HCT116 (cell line): ENCODE measurements around the gene HDAC11. TPM values are rescaled to one million over a fixed set of nuclear protein-coding genes. Genes with fewer than 3 reads are reported as not detected.

Experiments used
- ATAC-seq: fragments of 200-7000 bp; cut with Tn5 transposase; 2 replicates; pipeline ENCODE4 v1.9.1; 2020; ENCODE audit warnings: mild to moderate bottlenecking, moderate library complexity
- BruUV-seq: library from RNA; stranded (reverse); fragments of 400-500 nt; replicated peaks from 2 replicates; lab custom pipeline; 2021; lab: Mats Ljungman, UMichigan
- CTCF ChIA-PET: fragments of 300-600 bp; sonication (Branson Sonifier 250); formaldehyde crosslinking; loops from one replicate; lab custom pipeline; 2021; ENCODE audit warnings: antibody characterized with exemption; lab: Charles Lee
- POLR2A ChIA-PET: fragments of 300-600, 350-600 bp; sonication (Branson Sonifier 250); formaldehyde crosslinking; loops from one replicate; lab custom pipeline; 2021; ENCODE audit warnings: antibody characterized with exemption; lab: Charles Lee
- RAD21 ChIA-PET, 2 experiments: fragments of 300-600 bp; sonication (Branson Sonifier 250); formaldehyde crosslinking; loops; one replicate each; lab custom pipeline; 2023; ENCODE audit warnings: low total read pairs in 2 of 2; ENCODE audit not compliant: uncharacterized antibody in 2 of 2, unreplicated experiment in 2 of 2, low non-redundant PET in 1 of 2; lab: Charles Lee
- DNase-seq: peaks from one replicate; pipeline ENCODE4 v3.0.0-alpha.2; 2010; ENCODE audit warnings: low read depth, low spot score
- H2AFZ ChIP-seq: fragments of 200-600 bp; shearing (Covaris generic), sonication (generic); 2 replicates; pipeline ENCODE4 v1.6.1; 2017; ENCODE audit warnings: low read depth, mixed run types, mixed read lengths, antibody characterized with exemption, low read length; ENCODE audit not compliant: poor library complexity, severe bottlenecking
- H3K27ac ChIP-seq: 2 replicates; pipeline ENCODE4 v1.5.1; 2012; ENCODE audit warnings: low read depth, low read length
- H3K27me3 ChIP-seq: fragments of 200-600 bp; sonication (generic); 2 replicates; pipeline ENCODE4 v1.6.1; 2016; ENCODE audit warnings: mixed run types, low read length, mixed read lengths; ENCODE audit not compliant: insufficient read depth
- H3K36me3 ChIP-seq, 2 experiments: fragments of 200-500 bp in 1 of 2; fragments of 200-600 bp in 1 of 2; sonication (Bioruptor generic) in 1 of 2; sonication (generic) in 1 of 2; 2 replicates each; pipeline versions ENCODE4 v1.5.1 to v1.6.1; 2014 to 2016; ENCODE audit warnings: low read length in 2 of 2, inconsistent platforms in 1 of 2, mixed read lengths in 1 of 2, mixed run types in 1 of 2; ENCODE audit not compliant: insufficient read depth in 2 of 2, control insufficient read depth in 1 of 2
- H3K4me1 ChIP-seq, 2 experiments: fragments of 200-600 bp in 1 of 2; sonication (generic) in 1 of 2; 2 replicates each; pipeline versions ENCODE4 v1.5.1 to v1.6.1; 2012 to 2017; ENCODE audit warnings: low read length in 2 of 2, inconsistent platforms in 1 of 2, mild to moderate bottlenecking in 1 of 2, mixed read lengths in 1 of 2, mixed run types in 1 of 2, moderate library complexity in 1 of 2; ENCODE audit not compliant: insufficient read depth in 2 of 2, control insufficient read depth in 1 of 2
- H3K4me2 ChIP-seq: fragments of 200-600 bp; sonication (generic); 2 replicates; pipeline ENCODE4 v1.6.1; 2017; ENCODE audit warnings: mixed run types, low read length, mixed read lengths
- H3K4me3 ChIP-seq, 2 experiments: fragments of 200-600 bp in 1 of 2; sonication (generic) in 1 of 2; replicated peaks in 1 of 2; 2 replicates each; pipeline ENCODE4 v1.5.1; 2011 to 2016; ENCODE audit warnings: low read length in 2 of 2, control low read depth in 1 of 2, low read depth in 1 of 2, mild to moderate bottlenecking in 1 of 2, mixed read lengths in 1 of 2, mixed run types in 1 of 2
- H3K79me2 ChIP-seq: fragments of 200-600 bp; sonication (generic); 2 replicates; pipeline ENCODE4 v1.6.1; 2017; ENCODE audit warnings: mild to moderate bottlenecking, mixed run types, low read length, moderate library complexity, mixed read lengths; ENCODE audit not compliant: insufficient read depth
- H3K9ac ChIP-seq: fragments of 200-600 bp; sonication (generic); 2 replicates; pipeline ENCODE4 v1.6.1; 2016; ENCODE audit warnings: low read length, mixed read lengths
- H3K9me2 ChIP-seq: fragments of 200-600 bp; sonication (generic), shearing (Covaris generic); 2 replicates; pipeline ENCODE4 v1.6.1; 2017; ENCODE audit warnings: mixed run types, mild to moderate bottlenecking, moderate library complexity; ENCODE audit not compliant: insufficient read depth
- H3K9me3 ChIP-seq, 2 experiments: fragments of 200-500 bp in 1 of 2; fragments of 200-600 bp in 1 of 2; sonication (Bioruptor generic) in 1 of 2; sonication (generic) in 1 of 2; 2 replicates each; pipeline ENCODE4 v1.6.1; 2014 to 2017; ENCODE audit warnings: low read length in 2 of 2, mixed read lengths in 2 of 2, inconsistent platforms in 1 of 2, low read depth in 1 of 2, mild to moderate bottlenecking in 1 of 2, mixed run types in 1 of 2, moderate library complexity in 1 of 2; ENCODE audit not compliant: control insufficient read depth in 1 of 2, insufficient read depth in 1 of 2
- H4K20me1 ChIP-seq: fragments of 200-600 bp; sonication (generic), shearing (Covaris generic); 2 replicates; pipeline ENCODE4 v1.6.1; 2017; ENCODE audit warnings: mixed run types, mild to moderate bottlenecking, moderate library complexity; ENCODE audit not compliant: insufficient read depth
- CBX3 ChIP-seq: IDR thresholded peaks from 2 replicates; pipeline ENCODE4 v1.6.1; 2012; ENCODE audit warnings: low read depth
- EGR1 ChIP-seq: IDR thresholded peaks from 2 replicates; pipeline ENCODE4 v1.6.1; 2012; ENCODE audit warnings: low read depth
- ELF1 ChIP-seq: IDR thresholded peaks from 2 replicates; pipeline ENCODE4 v1.6.1; 2012; ENCODE audit warnings: low read depth, borderline replicate concordance
- EZH2 ChIP-seq: fragments of 200-600 bp; sonication (generic); IDR thresholded peaks from 2 replicates; pipeline ENCODE4 v1.6.1; 2017; ENCODE audit warnings: antibody characterized with exemption, mixed run types
- FOSL1 ChIP-seq: IDR thresholded peaks from 2 replicates; pipeline ENCODE4 v1.6.1; 2012; ENCODE audit warnings: low read depth
- POLR2A ChIP-seq: IDR thresholded peaks from 2 replicates; pipeline ENCODE4 v1.7.0; 2011; ENCODE audit warnings: borderline replicate concordance; ENCODE audit not compliant: insufficient read depth, insufficient read length; ENCODE audit errors: extremely low read depth
- POLR2AphosphoS5 ChIP-seq: IDR thresholded peaks from 2 replicates; pipeline ENCODE4 v1.6.1; 2011; ENCODE audit warnings: mild to moderate bottlenecking, low read depth, low read length, moderate library complexity
- RAD21 ChIP-seq: IDR thresholded peaks from 2 replicates; pipeline ENCODE4 v1.6.1; 2012; ENCODE audit warnings: low read depth, mild to moderate bottlenecking
- SIN3A ChIP-seq: IDR thresholded peaks from 2 replicates; pipeline ENCODE4 v1.6.1; 2012; ENCODE audit warnings: low read depth
- SP1 ChIP-seq: IDR thresholded peaks from 2 replicates; pipeline ENCODE4 v1.6.1; 2012; ENCODE audit warnings: low read depth
- SRF ChIP-seq: IDR thresholded peaks from 2 replicates; pipeline ENCODE4 v1.6.1; 2012; ENCODE audit warnings: low read depth
- TCF7L2 ChIP-seq: IDR thresholded peaks from 2 replicates; pipeline ENCODE4 v1.7.0; 2011; ENCODE audit warnings: borderline replicate concordance, inconsistent platforms; ENCODE audit not compliant: insufficient read depth, insufficient read length; ENCODE audit errors: extremely low read depth
- YY1 ChIP-seq: IDR thresholded peaks from 2 replicates; pipeline ENCODE4 v1.6.1; 2011; ENCODE audit warnings: low read length, low read depth, moderate library complexity, mild to moderate bottlenecking; ENCODE audit not compliant: insufficient replicate concordance; ENCODE audit errors: extremely low read depth
- ZNF274 ChIP-seq: fragments of 200-500 bp; sonication (Bioruptor generic); IDR thresholded peaks from 2 replicates; pipeline ENCODE4 v1.6.1; 2014; ENCODE audit warnings: mild to moderate bottlenecking, low read depth, low read length, inconsistent platforms
- intact Hi-C: fragments of 100-400 bp; cut with micrococcal nuclease; formaldehyde crosslinking; loops from 2 replicates; pipeline ENCODE4 v1.10.0; 2022
- total RNA-seq: library from RNA; stranded (reverse); gene quantifications from one replicate; pipeline ENCODE4 v1.2.1, GENCODE V29; 2021; ENCODE audit not compliant: unreplicated experiment
- TF ChIP-seq, protein P1 (sequence below): IDR thresholded peaks from 2 replicates; pipeline ENCODE4 v1.6.1; 2011; ENCODE audit warnings: mild to moderate bottlenecking, low read length, moderate library complexity; ENCODE audit not compliant: insufficient replicate concordance; ENCODE audit errors: extremely low read depth
- TF ChIP-seq, protein P2 (sequence below), 3 experiments: fragments of 200-600 bp in 1 of 3; sonication (generic) in 1 of 3; IDR thresholded peaks in 2 of 3; conservative IDR thresholded peaks in 1 of 3; 2 replicates each; pipeline ENCODE4 v1.5.1; 2012 to 2017; ENCODE audit warnings: low read depth in 2 of 3, low read length in 2 of 3, antibody characterized with exemption in 1 of 3, borderline replicate concordance in 1 of 3, control low read depth in 1 of 3, mild to moderate bottlenecking in 1 of 3, mixed read lengths in 1 of 3, mixed run types in 1 of 3, moderate library complexity in 1 of 3; ENCODE audit not compliant: insufficient read depth in 1 of 3
- TF ChIP-seq, protein P3 (sequence below): IDR thresholded peaks from 2 replicates; pipeline ENCODE4 v1.6.1; 2012

The HDAC11 gene
- total RNA-seq, 1 experiment from 2014 or later = 16.1 TPM

DNA sequence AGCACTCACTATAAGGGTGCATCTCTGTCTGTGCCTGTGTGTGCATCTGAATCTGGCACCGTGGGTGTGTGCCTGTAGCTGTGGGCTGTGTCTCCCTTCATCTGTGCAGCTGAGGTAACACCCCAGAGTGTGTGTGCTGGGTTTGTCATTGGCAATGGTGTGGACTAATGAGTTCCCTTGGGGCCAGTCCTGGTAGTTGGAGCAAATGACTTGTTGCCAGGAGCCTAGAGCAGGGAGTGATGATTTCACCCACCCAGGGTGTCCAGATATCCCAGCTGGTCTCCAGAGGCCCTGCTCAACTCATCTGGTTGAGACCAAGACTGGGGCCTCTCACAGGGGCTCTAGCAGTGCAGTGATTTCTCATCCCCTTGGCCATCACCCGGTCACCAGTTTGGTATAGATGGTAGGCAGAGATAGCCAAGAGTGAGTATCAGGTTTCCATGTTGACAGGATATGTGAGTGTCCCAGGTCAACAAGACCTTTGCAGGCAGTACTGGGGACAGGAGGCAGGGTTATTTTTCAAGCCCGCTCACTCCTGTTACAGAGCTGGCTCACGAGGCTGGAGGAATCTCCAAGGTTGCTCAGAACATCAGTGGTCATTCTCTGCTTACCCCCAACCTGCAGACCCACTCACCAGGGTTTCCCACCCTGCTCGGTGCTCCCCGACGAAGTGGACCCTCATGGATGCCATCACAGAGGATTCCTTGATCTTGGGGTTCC, 4.1 kb upstream of the HDAC11 start:
- no peaks in the 10 kb centered on the region; the same call in 1 of the 2 replicates for H3K79me2 ChIP-seq
- peaks cover 8 to 29% of the 10 kb centered on the region in 2 experiments for H3K4me1 ChIP-seq
- H3K9me2 ChIP-seq = no peaks in the 10 kb centered on the region
- no peaks in the 10 kb centered on the region for H3K27me3 ChIP-seq
- no peak overlapping the region for H3K27ac ChIP-seq
- H3K4me3 ChIP-seq = no peak overlapping the region
- ChIA-PET POLR2A (interaction anchor here (1.1 kb wide), 1 partner anchor 10 kb away, joined by 3 read pairs; no protein-coding TSS in a partner anchor), RAD21 (no interaction called here), CTCF (interaction anchor here (1.0 kb wide), 1 partner anchor 20 kb away, joined by 3 read pairs; no protein-coding TSS in a partner anchor)
- H3K9ac ChIP-seq = no peak overlapping the region
- DNase-seq = no peak
- no peak for ATAC-seq
- TF ChIP-seq TCF7L2 = no peak
- TF ChIP-seq FOSL1 = no peak
- TF ChIP-seq SP1 = no peak
- no peak for TF ChIP-seq EZH2
- TF ChIP-seq YY1 = no peak
- no peak for TF ChIP-seq EGR1
- no peak for TF ChIP-seq SIN3A
- TF ChIP-seq, protein P1, sequence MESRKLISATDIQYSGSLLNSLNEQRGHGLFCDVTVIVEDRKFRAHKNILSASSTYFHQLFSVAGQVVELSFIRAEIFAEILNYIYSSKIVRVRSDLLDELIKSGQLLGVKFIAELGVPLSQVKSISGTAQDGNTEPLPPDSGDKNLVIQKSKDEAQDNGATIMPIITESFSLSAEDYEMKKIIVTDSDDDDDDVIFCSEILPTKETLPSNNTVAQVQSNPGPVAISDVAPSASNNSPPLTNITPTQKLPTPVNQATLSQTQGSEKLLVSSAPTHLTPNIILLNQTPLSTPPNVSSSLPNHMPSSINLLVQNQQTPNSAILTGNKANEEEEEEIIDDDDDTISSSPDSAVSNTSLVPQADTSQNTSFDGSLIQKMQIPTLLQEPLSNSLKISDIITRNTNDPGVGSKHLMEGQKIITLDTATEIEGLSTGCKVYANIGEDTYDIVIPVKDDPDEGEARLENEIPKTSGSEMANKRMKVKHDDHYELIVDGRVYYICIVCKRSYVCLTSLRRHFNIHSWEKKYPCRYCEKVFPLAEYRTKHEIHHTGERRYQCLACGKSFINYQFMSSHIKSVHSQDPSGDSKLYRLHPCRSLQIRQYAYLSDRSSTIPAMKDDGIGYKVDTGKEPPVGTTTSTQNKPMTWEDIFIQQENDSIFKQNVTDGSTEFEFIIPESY = no peak
- TF ChIP-seq, protein P2, sequence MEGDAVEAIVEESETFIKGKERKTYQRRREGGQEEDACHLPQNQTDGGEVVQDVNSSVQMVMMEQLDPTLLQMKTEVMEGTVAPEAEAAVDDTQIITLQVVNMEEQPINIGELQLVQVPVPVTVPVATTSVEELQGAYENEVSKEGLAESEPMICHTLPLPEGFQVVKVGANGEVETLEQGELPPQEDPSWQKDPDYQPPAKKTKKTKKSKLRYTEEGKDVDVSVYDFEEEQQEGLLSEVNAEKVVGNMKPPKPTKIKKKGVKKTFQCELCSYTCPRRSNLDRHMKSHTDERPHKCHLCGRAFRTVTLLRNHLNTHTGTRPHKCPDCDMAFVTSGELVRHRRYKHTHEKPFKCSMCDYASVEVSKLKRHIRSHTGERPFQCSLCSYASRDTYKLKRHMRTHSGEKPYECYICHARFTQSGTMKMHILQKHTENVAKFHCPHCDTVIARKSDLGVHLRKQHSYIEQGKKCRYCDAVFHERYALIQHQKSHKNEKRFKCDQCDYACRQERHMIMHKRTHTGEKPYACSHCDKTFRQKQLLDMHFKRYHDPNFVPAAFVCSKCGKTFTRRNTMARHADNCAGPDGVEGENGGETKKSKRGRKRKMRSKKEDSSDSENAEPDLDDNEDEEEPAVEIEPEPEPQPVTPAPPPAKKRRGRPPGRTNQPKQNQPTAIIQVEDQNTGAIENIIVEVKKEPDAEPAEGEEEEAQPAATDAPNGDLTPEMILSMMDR (IDR thresholded peaks at IDR 0.05 in 2 of 3, conservative IDR thresholded peaks at IDR 0.05 in 1 of 3; ENCODE audit: borderline replicate concordance in 1 of 3, insufficient read depth in 1 of 3, low read depth in 2 of 3, low read length in 2 of 3) = no peak
- no peak for TF ChIP-seq POLR2A
- TF ChIP-seq SRF = no peak
- no peak for TF ChIP-seq ELF1
- no peak for TF ChIP-seq POLR2AphosphoS5
- no peak for TF ChIP-seq ZNF274
- no peak for TF ChIP-seq RAD21
- no peak for TF ChIP-seq CBX3
- TF ChIP-seq, protein P3, sequence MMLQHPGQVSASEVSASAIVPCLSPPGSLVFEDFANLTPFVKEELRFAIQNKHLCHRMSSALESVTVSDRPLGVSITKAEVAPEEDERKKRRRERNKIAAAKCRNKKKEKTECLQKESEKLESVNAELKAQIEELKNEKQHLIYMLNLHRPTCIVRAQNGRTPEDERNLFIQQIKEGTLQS = no peak
- no TSS peak for BruUV-seq
- H4K20me1 ChIP-seq = no peaks in the 10 kb centered on the region
- H2AFZ ChIP-seq = no peak overlapping the region
- no peak overlapping the region for H3K4me2 ChIP-seq
- no peaks in the 10 kb centered on the region for H3K36me3 ChIP-seq
- H3K9me3 ChIP-seq = no peaks in the 10 kb centered on the region
- intact Hi-C loops = no loop called here
